NCI-H2171 treated with DMSO at 0.1 percent for 48 hours (cell line): ENCODE measurements around the gene FIG4.

ENCODE experiments used
- DNase-seq: peaks from one replicate; lab custom pipeline; 2025; lab: John Stamatoyannopoulos, UW

FIG4 gene

DNA sequence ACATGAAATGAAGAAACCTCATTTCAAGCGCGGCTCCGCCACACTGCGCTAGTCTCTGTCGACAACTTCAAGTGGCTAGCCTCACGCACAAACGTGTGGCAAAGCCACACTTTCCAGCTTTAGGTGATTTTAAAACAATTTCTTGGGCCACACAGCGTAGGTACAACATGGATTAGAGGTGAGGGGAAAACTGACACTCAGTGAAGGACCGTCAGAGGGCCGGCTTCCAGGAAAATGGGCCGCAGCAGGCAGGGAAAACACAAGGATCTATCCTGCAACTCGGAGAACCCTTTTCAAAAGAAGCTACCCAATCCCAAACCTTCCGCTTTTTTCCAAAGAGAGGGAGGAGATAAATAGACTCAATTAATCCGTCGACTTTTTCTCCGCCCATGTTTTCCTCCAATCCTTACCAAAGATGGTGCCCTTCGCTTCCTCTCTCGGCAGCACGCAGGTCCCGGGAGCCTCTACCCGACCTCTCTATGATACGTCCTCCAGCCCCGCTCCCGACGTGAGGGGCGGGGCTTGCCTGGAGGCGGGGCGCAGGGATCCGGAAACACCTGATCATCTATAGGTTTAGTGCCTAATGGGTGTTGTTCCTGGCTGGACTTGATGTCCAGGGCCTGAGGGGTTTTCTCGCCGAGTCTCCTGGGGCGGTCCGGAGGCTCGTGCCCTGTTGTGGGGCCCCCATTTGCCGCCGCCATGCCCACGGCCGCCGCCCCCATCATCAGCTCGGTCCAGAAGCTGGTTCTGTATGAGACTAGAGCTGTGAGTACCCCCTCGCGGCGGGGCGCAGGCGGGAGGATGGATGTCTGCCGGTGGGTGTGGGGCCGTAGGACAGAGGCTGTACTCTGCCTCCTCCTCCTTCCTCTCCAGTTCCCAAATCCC is at the start of gene FIG4, which contains the start of gene AK9:
Gene FIG4 (plus strand): TSS at position 560 of the 885 bp plus-strand sequence. CDS start 140 bp downstream, at position 700.
Gene AK9 (minus strand): TSS at position 466 of the 885 bp plus-strand sequence. CDS start 15,457 bp downstream, outside the sequence.
- peak; percentile 97 for DNase-seq

- no peak for DNase-seq
These were observed 47.0 kb upstream of the FIG4 start for GRCh38 chr6:109644131-109644530.

DNA sequence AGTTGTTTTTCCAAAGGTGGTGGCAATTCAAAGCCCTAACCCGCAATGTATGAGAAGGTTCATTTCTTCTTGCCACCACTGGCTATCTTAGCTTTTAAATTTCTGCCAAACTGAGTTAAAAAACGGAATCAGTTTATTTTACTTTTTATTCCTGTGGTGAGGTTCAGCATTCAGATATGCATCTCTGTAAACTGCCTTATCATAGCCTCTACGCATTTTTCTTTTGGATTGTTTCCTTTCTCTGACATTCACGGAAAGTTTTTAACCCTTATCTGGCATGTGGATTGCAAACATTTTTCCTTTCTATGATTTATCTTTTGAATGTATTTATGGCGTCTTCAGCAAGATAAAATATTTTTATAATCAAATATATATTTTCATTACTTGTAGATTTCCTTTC is 37.8 kb upstream of the FIG4 start:
- DNase-seq, result no peak

GRCh38 chr6:109655761-109656262 is 35.3 kb upstream of the FIG4 start:
- DNase-seq, result no peak

- DNase-seq, result no peak
These were observed 30.4 kb upstream of the FIG4 start for GRCh38 chr6:109660526-109661320.

- no peak for DNase-seq
These were observed 28.9 kb upstream of the FIG4 start for GRCh38 chr6:109662192-109662591.

- DNase-seq, result no peak
These were observed 21.3 kb upstream of the FIG4 start for GRCh38 chr6:109669811-109670210.

DNA sequence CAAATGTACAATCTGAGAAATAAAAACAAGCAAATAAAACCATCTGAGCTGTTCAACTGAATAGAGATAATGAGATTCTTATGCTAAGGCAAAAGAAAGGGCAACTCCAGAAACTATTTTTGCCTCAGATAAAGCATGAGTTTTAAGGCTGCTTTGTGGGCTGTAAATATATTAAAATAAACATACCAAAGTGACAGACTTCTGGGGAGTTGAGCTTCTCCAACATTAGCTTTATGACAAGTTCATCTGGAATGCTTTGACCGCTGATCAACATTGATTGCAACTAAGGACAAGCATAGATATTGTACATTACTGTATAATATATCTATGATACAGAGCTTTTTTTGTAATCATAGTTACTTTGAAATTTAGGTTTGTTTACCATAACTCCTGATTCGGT is 19.4 kb upstream of the FIG4 start:
- DNase-seq, result no peak

DNA sequence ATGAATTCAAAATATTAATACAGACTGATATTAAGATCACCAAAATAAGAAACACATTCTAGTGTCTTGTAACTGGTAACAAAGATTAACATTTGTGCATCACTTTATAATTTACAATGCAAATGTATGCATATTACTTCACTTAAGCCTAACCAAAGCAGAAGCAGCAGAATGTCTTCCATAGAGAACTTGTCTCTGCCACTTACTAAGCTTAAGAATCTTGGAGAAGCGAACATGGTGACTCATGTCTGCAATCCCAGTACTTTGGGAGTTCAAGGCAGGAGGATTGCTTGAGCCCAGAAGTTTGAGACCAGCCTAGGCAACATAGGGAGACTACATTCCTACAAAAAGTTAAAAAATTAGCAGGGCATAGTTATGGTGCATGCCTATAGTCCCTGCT is 18.9 kb upstream of the FIG4 start:
- DNase-seq, result no peak

- DNase-seq, result no peak
These were observed 18.3 kb upstream of the FIG4 start for GRCh38 chr6:109672839-109673238.

DNA sequence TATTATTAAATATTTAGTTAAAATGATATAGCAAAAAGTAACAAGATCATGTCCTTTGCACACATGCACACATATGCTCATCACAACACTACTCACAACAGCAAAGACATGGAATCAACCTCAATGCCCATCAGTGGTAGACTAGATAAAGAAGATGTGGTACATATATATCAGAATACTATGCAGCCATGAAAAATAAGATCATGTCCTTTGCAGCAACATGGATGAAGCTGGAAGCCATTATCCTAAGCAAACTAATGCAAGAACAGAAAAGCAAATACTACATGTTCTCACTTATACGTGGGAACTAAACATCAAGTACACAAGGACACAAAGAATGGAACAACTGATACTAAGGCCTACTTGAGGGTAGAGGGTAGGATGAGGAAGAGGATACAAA is 14.4 kb upstream of the FIG4 start:
- DNase-seq, result no peak

GRCh38 chr6:109678240-109678639 is 12.9 kb upstream of the FIG4 start:
- peak; percentile 49 for DNase-seq

DNA sequence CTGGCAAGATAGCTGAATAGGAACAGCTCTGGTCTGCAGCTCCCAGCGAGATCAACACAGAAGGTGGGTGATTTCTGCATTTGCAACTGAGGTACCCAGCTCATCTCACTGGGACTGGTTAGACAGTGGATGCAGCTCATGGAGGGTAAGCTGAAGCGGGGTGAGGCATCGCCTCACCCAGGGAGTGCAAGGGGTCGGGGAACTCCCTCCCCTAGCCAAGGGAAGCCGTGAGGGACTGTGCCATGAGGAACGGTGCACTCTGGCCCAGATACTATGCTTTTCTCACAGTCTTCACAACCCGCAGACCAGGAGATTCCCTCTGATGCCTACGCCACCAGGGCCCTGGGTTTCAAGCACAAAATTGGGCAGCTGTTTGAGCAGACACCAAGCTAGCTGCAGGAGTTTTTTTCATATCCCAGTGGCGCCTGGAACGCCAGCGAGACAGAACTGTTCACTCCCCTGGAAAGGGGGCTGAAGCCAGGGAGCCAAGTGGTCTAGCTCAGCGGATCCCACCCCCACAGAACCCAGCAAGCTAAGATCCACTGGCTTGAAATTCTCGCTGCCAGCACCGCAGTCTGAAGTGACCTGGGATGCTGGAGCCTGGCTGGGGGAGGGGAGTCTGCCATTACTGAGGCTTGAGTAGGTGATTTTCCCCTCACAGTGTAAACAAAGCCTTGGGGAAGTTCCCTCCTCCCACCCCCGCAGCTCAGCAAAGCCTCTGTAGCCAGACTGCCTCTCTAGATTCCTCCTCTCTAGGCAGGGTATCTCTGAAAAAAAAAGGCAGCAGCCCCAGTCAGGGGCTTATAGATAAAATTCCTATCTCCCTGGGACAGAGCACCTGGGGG is 12.2 kb upstream of the FIG4 start:
- DNase-seq, result peak; percentile 83

DNA sequence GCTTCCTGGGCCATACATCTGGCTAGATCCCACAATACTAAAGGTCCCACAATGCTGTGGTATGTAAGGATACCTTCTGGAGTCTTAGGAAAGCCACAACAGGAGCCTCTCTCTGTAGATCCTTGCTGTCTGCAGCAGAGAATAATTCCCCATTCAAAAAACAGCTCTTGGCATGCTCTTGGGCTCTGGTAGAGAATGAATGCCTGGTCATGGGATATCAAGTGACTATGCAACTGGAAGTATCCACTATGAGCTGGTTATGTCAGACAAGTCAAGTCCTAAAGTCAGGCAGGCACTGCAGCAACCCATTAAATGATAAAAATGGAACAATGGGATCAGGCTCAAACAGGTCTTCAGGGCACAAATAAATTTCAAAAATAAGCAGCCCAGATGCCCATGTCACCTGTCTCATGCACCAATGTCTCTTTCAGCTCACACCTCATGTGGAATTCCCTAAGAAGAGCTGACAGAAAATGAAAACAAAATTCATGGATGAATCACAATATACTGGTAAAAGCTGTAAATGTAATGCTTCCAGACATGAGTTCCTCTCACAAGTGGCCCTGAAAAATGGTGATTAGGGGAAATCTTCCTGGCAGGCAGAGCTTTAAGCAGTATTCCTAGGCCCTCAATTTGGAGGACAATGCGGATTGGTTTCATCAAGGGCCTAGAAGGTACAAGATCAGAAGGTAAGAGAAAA is 4.4 kb upstream of the FIG4 start:
- DNase-seq, result no peak

DNA sequence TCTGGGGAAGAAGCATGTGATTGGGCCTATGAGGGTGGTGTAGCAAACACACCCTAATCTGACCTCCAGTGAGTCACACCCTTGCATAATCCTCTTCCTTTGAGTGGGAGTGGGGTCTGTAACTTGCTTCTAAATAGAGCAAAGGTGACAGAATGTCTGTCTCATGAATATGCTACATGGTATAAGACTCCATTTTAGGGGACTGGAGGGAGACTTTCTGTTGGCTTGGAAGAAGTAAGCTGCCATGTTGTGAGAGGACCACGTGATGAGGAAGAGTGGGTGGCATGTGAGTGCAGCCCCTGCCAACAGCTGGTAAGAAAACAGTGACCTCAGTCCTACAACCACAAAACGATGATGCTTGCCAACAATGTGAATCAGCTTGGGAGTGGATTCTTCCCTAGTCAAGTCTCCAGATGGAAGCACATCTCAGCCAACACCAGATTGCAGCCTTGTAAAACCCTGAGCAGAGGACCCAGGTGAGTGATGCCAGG is 3.8 kb upstream of the FIG4 start:
- DNase-seq, result peak; percentile 64

DNA sequence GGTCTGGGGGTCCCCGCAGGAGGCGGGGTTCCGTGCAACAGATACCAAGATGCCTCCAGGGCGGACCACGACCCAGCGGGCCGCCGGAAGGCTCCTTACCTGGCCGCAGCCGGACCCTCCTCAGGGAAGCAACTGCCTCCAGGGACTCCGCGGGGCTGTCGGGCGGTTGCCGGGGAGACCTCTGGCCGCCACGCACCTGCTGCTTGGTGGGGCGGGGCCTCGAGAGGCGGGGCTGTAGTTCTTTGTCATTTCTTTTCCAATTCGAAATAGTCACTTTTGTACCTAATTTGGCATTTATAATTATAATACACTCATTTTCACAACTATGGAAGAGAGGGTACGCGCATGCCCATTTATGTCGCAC is 741 bp upstream of the FIG4 start:
- peak; percentile 69 for DNase-seq

- DNase-seq, result no peak
These were observed 2.0 kb downstream of the FIG4 start for GRCh38 chr6:109693111-109693510.

GRCh38 chr6:109695468-109695867 is 4.4 kb downstream of the FIG4 start:
- DNase-seq, result no peak

GRCh38 chr6:109696355-109696754 is 5.3 kb downstream of the FIG4 start:
- no peak for DNase-seq

DNA sequence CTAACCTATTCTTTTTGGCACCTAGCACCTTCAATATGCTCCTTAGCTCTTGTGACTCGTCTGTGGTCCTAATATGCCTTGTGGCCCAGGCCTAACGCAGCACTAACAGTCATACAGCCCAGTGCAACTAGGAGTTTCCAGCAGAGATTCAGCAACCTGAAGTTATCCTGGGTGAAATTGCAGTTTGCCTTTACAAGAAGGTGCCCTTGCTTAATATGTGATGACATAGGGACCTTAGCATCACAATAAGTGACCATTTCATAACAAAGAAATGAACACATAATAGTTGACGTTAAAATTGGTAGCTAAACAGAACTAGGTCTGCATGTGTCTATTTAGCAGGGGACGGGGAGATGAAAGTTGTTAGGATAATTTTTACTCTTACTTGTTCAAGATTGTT is 10.1 kb downstream of the FIG4 start:
- DNase-seq, result no peak

- no peak for DNase-seq
These were observed 10.7 kb downstream of the FIG4 start for GRCh38 chr6:109701774-109702173.
